ENCODE measurements around the gene CEBPE.
A peak's percentile ranks its signal among the peaks of the same experiment; 100 is the strongest.

CEBPE gene

DNA sequence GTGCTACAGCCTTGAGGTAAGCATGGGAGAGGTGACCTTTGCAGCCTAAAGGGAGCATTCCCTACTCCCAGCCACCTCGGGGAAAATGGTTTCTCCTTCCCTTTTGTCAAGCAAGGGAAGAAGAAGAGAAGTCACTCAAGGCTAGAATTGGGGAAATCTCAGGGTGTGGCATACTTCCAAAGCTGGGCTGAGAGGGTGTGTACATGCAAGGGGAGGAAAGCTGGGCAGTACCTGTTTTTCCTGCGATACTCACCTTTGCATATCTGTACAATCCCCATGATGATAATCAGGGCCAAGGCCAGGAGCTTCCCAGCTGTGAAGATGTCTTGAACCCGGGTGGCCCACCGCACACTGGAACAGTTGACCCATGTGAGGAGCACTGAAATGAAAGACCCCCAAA lies 23.8 kb upstream of the CEBPE start:
- DNase-seq, result no peak

DNA sequence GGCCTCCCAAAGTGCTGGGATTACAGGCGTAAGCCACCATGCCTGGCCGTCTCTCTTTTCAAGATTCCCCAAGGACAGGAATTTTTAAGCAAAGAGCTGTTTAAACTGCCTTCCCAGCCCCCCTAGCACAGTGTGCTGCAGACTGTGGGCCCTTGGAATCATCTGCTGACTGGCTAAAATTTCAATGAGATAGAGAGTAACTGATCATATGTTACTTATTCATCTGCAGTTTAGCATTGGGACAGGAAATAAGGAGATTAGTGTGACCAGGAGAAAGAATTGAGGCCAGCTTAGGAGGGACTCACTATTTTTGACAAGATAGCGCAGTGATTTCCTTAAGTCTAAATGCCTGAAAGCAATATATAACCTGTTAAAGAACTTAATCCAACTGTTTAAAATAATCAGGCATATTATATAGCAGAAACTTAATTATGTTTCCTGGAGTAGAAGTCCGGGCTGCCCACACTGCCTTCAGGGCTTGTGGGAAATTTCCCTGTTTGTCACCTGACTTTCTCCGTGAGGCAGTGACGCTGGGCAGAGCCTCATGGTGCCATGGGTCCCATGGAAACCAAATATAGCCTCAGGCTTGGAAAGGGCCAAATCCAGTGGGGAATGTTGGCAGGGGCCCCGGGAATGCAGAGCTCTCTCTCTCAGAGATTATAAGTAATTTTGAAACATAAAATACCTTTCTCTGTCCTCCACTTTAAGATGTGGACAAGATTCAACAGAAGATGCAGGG lies 22.8 kb upstream of the CEBPE start:
- no peak for DNase-seq

DNA sequence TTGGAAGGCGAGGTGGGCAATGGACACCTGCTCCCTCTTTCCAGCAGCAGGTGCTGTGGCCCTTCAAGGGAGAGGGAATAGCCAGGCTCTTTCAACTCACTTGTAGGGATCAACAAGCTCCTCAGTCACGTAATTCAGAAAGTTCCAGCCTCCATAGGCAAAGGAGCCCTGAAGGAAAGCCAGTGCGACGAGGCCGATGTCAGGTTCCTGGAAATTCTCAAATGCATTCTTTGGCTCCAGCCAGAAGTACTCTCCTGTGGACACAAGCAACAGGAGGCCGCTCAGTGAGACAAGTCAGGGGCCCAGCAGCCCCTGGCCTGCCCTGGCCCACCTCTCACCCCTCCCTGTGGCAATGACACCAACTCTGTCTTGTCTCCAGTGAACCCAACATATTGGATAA lies 21.3 kb upstream of the CEBPE start:
- DNase-seq, result no peak

DNA sequence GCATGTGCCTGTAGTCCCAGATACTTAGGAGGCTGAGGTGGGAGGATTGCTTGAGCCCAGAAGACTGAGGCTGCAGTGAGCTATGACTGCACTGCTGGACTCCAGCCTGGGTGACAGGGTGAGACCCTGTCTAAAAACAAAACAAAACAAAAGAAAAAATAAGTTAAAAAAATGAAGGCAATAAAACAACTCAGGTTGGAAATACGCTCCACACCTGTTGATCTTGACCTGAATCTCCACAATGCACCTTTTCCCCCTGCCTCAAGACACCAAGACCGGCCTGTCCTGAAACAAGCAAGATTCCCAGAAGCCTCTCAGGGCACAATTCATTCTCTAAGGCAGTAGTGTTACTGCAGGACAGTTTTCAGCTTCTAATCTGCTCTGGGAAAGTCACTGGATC lies 20.8 kb upstream of the CEBPE start:
- no peak for DNase-seq

DNA sequence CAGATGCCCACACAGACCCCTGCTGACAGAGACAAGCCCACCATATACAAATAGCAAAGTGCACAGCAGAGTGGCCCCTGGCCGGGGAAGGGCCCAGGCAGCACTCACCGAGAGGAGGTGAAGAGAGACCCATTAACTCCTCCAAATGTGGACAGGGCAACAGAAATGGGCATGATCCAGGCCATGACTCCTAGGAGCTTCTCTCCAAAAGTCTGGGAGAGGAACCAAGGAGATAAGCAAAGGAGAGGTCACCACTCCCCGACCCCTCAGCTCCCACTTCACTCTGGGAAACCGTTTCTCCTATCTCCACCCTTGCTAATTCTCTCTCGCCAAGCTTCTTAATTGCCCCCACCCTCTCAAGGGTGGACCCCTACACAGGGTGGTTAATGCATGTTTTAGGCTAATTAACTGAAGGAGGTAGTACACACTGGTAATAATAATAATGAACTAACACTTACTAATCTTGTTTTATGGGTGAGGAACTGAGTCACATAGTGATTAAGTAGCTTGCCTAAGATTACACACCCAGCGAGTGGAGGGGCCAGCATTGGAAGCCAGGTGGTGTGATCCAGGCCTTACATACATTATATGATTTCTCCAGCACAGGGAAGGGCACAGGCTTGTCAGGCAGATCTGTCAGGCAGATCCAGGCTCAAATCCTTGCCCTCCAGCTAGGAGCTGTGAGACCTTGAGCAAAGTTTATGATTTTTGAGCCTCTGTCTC lies 18.9 kb upstream of the CEBPE start:
- DNase-seq, result peak; percentile 45

DNA sequence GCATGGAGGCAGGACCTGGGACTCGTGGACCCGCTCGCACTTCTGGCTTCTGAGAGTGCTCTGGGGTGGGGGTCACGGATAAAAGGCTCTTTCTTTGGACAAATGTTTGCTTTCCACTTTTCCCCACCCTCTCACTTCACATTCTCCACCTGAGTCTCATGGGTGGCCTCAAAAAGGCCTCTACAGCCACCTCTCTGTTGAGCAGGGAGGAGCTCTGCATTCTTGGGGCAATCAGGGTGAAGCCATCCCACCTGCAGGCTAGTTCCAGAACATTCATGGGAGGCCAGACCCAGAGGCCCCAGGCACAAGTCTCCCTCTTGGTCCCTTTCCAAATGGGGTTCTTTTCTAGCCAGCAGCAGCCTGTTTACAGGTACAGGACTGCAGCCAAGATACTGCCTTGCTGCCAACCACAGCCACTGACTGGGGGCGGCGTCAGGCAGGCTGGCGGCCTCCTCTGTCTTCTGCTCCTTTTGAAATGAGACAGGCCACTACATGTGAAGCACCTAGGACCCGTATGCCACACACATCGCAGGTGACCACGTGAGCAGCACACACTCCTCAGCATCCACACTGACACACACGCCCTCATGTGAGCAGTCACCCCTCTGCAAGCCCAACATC lies 18.2 kb upstream of the CEBPE start:
- DNase-seq, result no peak

DNA sequence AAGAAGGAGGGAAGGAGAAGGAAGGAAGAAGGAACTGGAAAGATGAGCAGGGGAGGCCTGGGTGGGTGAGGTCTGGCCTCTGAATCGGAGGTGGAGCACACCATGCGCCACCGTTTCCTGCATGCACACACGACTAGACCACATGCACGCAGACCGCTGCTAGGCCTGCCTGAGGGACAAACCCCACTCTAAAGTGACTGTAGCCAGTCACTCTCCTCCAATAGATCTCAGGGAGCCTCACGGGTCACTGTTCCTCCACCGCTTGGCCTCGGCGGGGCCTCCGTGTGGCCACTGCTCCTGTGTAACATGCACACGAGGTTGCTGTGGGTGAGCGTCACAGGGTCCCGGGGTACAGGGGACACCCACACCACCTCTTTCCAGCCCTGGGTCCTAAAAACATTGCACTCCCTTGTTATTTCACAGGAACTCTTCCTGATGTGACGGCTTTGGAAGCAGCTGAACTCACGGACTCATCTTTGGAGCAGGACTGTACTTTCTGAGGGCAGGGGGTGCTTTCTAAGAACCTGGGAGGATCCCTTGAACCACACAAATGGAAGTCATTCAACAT lies 17.6 kb upstream of the CEBPE start:
- DNase-seq, result no peak

DNA sequence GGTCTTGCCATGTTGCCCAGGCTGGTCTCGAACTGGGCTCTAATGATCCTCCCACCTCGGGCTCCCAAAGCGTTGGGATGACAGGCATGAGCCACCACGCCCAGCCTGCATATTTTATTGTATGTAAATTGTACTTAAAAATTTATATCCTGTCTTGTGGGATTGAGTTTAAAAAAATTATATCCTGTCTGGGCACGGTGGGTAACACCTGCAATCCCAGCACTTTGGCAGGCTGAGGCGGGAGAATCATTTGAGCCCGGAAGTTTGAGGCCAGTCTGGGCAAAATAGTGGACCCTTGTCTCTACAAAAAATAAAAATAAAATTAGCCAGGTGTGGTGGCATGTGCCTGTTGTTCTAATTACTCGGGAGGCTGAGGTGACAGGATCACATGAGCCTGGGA lies 13.9 kb upstream of the CEBPE start:
- no peak for DNase-seq

DNA sequence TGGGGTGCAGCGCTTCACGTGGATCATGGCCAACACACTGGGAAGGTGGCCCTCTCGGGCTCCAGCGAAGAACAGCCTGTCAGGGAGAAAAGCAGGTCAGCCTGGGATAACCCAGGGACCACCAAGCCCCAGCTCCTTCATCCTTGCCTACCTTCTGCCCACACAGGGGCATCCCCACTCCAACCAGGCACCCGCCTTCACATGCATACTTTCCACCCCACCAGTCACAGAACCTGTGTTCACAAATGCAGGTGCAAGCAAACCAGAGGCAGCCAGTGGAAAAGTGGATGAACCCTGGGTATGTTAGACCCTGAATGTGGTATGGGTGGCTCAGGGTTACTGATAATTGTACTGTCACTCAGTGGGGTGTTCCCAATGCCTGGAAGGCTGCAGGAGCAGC lies 12.4 kb upstream of the CEBPE start:
- DNase-seq, result no peak

DNA sequence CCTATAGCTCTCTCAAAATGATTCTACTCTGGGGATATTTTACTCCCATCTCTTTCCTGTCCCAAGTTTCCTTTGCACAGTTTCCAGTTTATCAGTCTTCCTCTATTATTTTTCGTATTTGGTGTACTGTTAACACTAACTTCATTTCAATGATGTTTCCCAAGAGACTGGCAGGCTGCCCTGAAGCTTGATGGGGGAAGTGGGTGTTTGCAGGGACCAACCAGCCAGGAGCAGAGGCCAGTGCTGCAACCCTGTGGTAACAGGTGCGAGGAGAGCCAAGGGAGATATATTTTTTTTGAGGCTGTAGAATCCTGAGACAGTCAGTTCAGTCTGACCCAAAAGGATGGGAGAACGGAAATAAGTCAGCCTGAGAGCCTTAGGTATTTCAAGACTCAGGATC lies 11.8 kb upstream of the CEBPE start:
- DNase-seq, result no peak

DNA sequence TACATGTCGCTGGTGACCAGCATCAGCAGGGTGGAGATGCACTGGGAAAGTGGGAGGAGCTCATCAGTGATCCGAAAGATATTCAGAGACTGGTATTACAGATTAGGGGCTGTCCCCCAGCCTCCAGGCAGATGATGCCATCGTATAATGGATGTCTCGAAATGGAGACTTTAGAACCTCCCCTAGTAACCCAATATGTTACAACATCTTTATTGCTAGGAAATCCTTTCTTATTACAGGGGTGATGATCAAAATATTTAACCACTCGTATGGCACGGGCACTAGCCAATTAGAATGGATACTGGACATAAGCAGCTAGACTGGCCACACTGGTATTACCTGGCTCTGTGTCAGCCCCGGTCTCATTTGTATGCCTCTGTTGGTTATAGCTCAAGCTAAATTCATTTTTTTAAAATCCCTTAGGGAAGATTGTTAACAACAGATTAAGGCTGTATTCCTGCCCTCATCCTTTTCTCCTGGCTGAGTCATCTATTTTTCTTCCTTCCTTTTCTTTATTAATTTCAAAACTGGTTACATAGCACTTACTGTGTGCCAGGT lies 10.8 kb upstream of the CEBPE start:
- DNase-seq, result no peak

DNA sequence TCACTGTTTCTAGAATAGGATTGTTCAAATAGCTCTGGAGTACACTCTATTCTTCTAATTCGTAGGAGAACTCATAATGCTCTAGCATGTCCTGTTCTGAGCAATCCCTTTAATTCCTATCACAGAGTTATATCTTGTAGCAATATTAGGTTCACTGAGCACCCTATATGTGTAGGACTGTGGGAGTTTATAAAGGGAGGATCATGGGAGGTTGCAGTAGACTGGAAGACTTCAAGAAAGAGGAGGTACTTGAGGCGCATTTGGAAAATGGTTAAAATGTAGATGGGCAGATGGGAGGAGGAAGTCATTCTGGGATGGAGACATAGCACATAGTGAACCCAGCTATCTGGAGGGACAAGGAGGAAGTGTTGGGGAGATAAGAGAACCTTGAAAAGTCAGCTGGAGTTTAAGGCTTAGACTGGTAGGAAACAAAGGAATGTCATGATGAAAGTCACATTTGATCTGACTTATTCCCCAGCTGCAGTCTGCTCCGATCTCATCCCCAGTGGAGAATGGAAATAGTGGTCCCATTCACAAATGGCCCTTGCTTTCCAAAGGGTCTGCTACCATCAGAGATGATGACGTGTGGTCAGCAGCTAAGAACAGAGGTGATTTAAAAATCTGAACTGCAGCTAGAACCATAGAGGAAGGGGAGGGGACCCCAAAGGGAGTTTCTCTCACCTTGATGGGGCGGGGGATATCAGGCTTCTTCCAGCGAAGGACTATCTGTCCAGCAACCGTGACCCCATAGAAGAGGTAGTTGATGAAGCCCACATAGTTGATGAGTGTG lies 10.1 kb upstream of the CEBPE start:
- no peak for DNase-seq

DNA sequence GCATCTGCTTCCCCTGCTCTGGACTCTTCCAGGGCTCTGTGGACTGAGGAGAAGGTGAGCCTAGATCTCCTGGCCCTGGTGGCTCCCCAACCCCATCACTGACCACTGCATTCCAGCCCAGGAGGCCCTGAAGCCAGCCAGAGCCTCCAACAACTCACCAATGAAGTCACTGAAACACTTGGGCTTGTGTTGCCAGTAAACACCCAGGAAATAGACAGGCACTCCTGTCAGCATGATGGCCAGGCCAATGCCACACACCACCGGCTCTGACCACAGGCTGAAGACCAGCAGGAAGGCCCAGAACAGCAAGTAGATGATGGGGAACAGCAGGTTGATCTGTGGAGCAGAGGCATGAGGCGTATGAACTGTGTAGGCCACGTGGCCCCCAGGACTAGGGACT lies 8.8 kb upstream of the CEBPE start:
- no peak for DNase-seq

DNA sequence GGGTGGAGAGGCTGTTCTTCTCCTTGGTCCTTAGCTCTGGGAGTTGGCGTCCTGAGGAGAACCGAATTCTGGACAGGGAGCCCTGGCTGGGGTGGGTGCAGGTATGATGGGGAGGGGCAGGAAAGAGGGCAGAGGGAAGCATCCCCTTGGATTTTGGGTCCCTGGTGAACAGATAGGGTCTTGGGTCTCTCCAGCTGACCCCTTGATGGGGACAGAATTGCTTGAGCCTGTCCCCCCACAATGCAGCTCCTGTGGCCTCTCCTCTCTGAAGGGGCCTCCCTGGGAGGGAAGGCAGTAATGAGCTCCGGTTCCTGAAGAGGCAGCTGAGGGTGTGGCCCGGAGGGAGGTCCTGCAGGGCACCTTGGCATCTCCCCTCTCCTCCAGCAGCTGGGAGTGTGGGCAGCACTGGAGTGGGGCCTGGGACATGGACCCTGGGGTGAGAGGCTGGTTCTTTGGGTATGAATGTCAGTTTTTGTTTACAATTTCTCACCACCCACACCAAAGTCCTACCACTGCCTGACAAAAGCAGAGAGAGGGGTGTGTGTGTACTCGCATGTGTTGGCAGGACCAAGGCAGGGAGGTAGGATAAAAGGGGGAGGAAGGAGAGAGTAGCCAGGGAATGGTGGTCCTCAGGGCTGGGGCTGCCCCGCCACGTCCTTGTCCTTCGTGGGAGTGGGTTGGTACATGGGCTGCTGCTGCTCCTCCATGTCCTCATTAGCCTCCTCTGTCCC lies 7.7 kb upstream of the CEBPE start:
- no peak for DNase-seq

DNA sequence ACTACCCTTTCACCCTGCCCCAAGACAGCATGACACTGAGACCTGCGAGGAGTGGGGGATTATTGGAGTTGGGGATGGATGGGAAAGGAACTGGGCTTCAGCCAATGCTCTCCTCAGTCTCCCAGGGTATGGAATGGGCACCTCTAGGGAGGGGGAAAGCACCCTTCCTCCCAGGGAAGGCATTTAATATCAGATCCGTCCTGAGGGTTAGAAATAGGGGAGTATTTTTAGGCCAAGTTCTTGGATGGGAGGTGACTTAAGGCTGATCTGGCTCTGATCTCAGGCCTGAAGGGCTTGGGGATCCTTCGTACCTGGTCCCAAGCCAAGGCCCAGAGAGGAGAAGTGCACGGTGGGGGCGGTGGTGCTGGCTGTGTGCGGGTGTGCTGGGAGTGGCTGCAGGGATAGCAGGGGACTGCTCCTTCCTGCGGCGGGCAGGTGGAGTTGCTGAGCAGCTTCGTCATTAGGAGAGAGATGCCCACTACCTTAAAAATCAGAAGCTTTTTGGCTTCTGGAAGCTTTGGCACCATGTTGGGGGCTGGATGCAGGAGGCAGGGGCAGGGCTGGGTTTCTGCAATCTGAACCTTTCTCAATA lies 7.0 kb upstream of the CEBPE start:
- DNase-seq, result no peak

DNA sequence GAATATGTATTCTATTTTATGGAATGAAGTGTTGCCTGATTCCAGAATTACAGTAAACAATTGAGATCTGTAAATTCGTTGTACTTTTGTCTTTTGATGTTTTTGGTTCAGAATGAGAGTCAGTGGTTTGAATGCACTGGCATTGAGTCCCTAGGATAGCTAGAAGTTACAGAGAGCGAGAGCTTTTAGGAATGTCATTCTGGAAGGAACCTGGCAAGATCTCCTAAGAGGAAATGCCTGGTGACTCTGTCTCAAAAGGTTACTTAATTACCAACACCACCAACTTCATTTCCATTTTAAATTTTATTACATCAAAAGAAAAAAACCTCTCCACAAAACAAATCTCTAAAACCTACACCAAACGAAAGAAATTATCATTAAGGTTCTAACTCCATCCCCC lies 6.0 kb upstream of the CEBPE start:
- no peak for DNase-seq

DNA sequence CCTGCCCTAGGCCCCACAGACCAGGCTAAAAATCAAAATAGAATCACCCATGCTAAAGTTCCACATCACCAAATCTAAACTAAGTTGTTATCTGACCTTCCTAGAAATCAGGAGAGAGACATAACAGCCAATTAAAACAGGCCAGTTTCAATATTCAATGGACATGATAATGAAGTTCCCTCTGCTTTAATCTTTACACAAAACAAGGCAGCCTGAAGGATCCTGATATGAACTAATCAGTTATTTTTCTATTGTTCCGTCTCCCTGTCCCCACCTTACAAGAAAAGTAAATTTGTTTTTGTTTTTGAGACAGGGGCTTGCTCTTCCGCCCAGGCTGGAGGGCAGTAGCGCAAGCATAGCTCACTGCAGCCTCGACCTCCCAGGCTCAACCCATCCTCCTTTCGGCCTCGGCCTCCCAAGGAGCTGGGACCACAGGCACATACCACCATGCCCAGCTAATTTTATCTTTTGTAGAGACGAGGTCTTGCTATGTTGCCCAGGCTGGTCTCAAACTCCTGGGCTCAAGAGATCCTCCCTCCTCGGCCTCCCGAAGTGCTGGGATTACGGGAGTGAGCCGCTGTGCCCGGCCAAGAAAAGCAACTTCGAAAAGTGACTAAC lies 5.4 kb upstream of the CEBPE start:
- DNase-seq, result no peak

DNA sequence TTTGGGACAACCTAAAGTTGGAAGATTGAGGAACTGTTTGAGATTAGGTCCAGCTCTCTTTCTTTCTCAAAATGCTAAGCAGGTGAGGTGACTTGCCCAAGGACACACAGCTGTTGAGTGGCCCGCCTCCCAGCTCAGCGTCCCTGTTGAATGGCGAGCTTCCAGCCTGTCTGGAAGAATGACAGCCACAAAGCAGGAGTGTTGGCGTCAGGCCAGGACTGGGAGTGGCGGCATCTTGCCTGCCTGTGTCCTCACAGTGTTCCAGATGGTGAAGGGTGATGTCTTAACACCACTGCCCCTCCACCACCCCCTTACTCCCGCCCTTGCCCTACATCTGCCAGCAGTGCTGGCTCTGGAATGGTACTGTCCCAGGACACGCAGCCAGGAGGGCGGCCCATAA lies 4.4 kb upstream of the CEBPE start:
- DNase-seq, result no peak

DNA sequence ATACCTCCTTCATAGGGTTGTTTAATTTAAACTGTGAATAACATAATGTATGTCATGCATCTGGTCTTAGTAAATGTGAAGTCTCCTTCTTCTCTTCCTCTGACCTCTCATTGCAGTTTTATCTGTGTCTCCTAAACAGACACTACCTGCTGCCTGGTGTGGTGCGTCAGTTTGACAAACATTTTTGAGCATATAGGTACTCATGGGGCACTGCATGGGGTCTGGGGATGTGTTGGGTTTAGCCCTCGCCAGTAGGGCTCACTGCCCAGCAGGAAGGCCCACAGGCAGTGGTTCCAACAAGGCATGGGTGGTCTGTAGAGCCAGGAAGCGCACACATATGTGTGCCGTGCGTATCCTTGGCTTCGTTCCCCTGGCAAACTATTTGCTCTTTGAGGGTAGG lies 3.0 kb upstream of the CEBPE start:
- no peak for DNase-seq

DNA sequence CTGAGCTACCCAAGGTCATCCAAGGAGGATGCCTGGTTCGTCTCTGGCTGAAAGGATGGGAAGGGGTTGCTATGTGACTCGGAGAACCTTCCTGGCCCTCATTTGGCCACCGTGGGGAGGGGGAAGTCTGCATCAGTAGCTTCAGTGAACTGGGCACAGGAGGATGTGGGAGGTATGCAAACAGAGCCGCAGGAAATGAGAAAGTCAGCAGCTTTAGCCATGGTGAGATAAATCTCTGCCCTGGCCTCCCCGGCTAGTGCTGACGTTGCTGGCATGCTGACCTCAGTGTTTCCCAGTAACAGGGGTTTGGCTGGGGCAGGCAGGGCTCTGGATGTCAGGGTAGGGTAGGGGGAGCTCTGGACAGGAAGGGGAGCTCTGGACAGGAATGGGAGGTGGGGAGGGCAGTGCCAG lies 2.3 kb upstream of the CEBPE start:
- DNase-seq, result no peak

DNA sequence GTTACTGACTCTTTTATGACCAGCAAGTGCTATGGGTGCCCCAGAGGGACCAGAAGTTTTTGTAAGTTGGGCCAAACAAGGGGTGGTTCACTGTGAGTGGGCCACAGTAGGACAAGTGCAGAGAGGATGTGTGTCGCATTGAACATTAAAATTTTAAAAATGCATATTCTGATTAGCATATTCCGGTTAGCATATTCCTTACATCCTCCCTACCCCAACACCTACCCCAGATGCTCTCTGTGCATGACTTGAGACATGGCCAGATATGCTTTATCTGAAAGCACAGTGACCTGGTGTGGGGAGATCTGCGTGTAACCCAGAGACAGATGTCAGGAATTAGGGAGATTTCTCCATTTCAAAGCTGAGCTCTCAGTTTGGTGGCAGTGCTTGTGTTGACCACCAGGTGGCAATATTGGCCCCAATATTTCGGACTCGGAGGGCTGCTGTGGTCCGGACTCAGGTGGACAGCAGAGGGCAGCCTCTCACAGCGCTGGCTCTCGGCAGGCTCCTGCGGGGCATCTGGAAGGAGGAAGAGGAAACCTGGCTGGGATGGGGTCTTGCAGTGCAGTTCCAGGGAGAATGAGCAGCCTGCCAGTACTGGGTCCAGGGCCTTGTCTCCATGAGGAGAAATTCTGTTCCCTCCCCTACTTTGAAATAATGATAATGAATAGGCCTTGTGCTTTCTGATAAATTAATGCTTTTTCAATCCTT lies 1.6 kb upstream of the CEBPE start:
- DNase-seq, result peak; percentile 73

Measured in HCEC 1CT (cell line).